HCT116 (cell line): ENCODE results near the gene CD163.

Source experiments
- CTCF ChIP-seq, 3 experiments: fragments of 200-600 bp in 1 of 3; sonication (generic) in 1 of 3; IDR thresholded peaks in 2 of 3; conservative IDR thresholded peaks in 1 of 3; 2 replicates each; pipeline ENCODE4 v1.5.1; 2012 to 2017; ENCODE audit warnings: low read depth in 2 of 3, low read length in 2 of 3, antibody characterized with exemption in 1 of 3, borderline replicate concordance in 1 of 3, control low read depth in 1 of 3, mild to moderate bottlenecking in 1 of 3, mixed read lengths in 1 of 3, mixed run types in 1 of 3, moderate library complexity in 1 of 3; ENCODE audit not compliant: insufficient read depth in 1 of 3
- POLR2A ChIP-seq: IDR thresholded peaks from 2 replicates; pipeline ENCODE4 v1.7.0; 2011; ENCODE audit warnings: borderline replicate concordance; ENCODE audit not compliant: insufficient read depth, insufficient read length; ENCODE audit errors: extremely low read depth
- POLR2AphosphoS5 ChIP-seq: IDR thresholded peaks from 2 replicates; pipeline ENCODE4 v1.6.1; 2011; ENCODE audit warnings: mild to moderate bottlenecking, low read depth, low read length, moderate library complexity

GRCh38 chr12:7497661-7498060, 5.9 kb downstream of the CD163 start:
- no peak for TF ChIP-seq CTCF (IDR thresholded peaks at IDR 0.05 in 2 of 3, conservative IDR thresholded peaks at IDR 0.05 in 1 of 3; ENCODE audit: borderline replicate concordance in 1 of 3, insufficient read depth in 1 of 3, low read depth in 2 of 3, low read length in 2 of 3)
- no peak for TF ChIP-seq POLR2A
- TF ChIP-seq POLR2AphosphoS5 = no peak
